Measurements from ENCODE around the gene SDC1.

- no peak for TF ChIP-seq CTCF (IDR thresholded peaks at IDR 0.05)
- no peak for TF ChIP-seq POLR2AphosphoS5 (IDR thresholded peaks at IDR 0.05; ENCODE audit: insufficient read depth in 1 of 2, low read depth in 1 of 2)
- no peak for TF ChIP-seq POLR2A (IDR thresholded peaks at IDR 0.05)
These were observed 30.6 kb downstream of the SDC1 start for GRCh38 chr2:20194097-20195015.

All from vagina (tissue), 2 donors.